GM19193 (cell line): ENCODE results near the gene PLEKHA7.

Experiments used
- POLR2A ChIP-seq: IDR thresholded peaks from 4 replicates; pipeline ENCODE4 v1.6.1; 2011; ENCODE audit not compliant: insufficient read depth, insufficient read length; ENCODE audit errors: extremely low read depth

PLEKHA7 gene

DNA sequence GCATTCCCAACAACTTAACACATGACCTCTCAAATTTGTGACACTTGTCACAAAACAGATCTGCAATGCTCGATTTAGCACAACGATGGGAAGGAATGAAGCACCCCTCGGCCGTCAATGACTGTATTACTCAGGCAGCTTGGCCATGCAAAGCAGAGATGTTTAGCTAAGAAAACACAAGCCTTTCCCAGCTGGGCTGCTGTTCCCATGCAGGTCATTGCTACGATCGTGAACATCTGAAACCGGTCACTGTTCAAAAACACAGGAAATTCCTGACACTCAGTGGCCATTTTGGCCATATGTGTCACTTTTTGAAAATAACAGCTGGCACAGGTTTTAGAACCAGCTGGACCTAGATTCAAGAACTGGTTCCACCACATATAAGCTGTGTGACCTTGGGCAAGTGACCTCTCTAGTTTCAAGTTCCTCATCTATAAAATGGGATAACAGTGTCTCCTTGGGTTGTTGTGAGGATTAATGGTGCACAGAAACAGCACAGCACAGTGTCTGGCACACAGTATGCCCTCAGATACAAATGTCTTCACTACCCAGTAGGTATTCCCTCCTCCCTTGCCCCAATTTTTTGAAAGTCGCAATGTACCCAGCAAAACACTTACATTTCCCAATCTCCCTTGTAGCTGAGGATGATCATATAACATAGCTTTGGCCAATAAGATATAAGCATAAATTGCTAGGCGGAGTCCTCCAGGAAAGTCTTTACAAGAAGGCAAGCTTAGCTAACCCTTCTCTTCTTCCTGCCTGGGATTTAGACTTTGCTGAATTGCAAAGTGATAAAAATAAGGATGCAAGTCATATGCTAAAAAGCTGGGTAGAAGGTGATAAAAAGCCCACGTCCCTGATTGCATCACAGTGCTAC, 182.7 kb downstream of the PLEKHA7 start:
- TF ChIP-seq POLR2A = no peak

GRCh38 chr11:16827139-16827538, 187.1 kb downstream of the PLEKHA7 start:
- no peak for TF ChIP-seq POLR2A

DNA sequence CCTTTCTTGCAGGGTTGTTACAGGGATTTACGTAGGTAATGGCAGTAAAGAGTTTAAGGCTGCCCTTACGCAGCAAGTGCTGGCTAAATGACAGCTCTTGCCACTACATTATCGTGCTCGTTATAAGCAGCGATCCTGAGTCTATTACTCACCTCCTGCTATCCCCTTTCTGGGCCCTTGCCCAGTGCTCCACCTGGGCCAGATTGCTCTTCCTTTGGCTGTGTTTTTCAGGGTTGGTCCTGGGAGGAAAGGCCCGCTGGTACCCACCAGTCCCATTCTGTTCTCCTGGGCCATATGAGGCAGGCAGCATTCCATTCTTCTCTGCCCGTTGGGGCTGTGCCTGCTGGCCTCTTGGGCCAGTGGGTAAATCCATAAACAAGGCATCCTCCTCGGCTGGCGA, 188.2 kb downstream of the PLEKHA7 start:
- no peak for TF ChIP-seq POLR2A

DNA sequence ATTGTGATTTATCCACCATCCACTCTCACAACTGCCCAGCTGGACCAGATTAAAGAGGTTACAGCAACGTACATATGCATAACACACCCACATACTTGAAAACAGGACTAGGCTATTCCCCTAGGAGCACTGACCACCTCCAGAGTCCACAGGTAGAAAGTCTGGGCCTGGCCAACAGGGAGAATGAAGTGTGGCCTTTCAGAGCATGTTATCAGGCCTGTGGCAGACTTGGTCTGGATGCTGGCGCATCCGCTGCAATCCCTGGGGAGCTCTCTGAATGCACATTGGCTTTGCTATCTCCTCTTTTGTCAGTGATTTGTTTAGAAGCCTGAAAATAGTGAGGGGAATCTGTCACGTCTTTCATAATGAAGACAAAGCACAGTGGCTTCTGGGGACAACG, 189.1 kb downstream of the PLEKHA7 start:
- no peak for TF ChIP-seq POLR2A

DNA sequence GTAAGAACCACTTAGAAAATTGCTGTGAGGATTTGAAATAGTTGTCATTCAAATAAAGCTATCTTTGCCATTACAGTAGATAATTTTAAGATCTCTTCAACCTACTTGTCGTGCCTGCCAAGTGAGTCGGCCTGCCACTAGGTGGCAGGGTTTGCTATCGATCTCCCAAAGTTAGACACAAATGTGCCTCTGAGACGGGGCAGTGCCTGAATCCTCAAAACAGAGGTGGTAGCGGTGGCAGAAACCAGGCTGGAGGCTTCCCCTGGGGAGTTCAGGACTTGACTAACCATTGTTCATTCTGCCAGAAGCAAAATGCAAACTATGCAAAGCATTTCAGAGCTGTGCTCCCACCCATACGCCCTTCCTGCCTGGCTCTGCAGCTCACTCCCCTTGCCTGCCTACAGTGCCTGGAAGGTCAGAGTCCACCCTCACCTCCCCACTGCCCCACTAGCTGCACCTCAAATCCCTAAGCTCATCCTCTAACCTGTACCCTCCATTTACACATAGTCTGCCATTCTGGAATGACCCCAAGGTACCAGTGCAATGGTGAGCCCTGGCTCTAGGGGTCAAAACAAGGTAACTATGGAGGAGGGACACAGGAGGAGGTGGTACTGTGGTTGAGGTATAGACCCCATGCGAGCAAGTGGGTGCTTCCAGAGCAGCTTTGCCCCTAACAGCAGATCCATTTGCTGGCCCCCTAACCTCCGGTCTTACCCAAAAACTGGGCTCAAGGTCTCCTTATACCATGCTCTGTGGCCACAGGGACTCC, 193.7 kb downstream of the PLEKHA7 start:
- no peak for TF ChIP-seq POLR2A

DNA sequence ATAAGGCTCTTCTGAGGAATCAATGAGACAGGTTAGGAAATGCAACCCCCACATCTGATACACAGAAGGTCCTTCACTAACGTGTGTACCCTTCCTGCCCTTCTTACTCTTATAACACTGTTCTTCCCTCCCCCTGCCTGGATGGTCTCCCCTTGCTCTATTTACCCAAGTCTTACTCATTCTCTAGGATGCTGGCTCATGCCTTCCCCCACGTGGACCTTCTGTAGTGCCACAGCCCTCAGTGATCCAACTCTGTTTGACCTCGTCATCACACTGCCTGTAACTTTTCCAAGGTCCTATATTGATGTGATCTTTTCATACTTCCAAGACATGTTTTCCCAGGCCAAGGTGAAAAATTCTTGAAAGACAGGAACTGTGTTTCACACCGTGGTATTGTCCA, 195.9 kb downstream of the PLEKHA7 start:
- no peak for TF ChIP-seq POLR2A

- TF ChIP-seq POLR2A = no peak
Measured at GRCh38 chr11:16817351-16817750, 196.9 kb downstream of the PLEKHA7 start.

GRCh38 chr11:16816358-16817270, 197.6 kb downstream of the PLEKHA7 start:
- TF ChIP-seq POLR2A = no peak

- TF ChIP-seq POLR2A = no peak
Measured at GRCh38 chr11:16815047-16815767, 199.0 kb downstream of the PLEKHA7 start.

- TF ChIP-seq POLR2A = no peak
Measured at GRCh38 chr11:16814410-16815046, 199.7 kb downstream of the PLEKHA7 start.

DNA sequence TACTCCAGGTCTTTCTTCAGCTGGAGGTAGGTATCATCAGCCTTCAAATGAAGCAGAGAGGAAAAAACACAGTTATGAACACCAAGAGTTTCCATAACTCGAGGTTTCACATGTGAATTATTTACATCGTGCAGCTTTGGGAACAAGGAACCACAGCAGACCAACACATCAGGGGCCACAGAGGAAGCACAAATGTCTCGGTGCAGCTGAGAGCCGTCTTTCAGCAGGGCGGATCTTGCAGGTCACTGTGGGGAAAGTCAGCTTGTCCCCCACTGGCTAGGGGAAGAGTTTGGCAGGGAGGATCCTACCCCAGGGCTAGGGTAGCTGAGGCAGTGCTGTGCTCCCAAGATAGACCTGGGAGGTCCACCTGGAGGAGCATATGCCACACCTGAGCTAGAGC, 201.1 kb downstream of the PLEKHA7 start:
- no peak for TF ChIP-seq POLR2A

DNA sequence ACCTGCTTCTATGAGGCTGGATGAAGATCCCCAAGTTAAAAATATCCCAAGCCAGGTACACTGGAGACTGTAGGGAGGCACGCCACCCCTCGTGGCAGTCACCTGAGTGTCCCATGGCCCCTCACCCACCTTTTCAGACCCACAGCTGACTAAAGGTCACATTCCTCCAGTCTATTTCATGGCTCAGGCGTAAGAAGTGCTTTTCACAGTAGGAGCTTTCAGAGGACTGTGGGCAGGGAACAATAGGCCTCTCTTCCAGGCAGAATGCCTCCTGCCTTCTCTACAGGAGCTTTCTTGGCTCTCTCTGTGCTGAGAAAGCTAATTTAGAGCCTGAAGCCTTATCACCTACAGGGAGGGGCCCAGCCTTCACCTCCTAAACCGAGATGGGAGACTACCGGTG, 201.9 kb downstream of the PLEKHA7 start:
- no peak for TF ChIP-seq POLR2A

DNA sequence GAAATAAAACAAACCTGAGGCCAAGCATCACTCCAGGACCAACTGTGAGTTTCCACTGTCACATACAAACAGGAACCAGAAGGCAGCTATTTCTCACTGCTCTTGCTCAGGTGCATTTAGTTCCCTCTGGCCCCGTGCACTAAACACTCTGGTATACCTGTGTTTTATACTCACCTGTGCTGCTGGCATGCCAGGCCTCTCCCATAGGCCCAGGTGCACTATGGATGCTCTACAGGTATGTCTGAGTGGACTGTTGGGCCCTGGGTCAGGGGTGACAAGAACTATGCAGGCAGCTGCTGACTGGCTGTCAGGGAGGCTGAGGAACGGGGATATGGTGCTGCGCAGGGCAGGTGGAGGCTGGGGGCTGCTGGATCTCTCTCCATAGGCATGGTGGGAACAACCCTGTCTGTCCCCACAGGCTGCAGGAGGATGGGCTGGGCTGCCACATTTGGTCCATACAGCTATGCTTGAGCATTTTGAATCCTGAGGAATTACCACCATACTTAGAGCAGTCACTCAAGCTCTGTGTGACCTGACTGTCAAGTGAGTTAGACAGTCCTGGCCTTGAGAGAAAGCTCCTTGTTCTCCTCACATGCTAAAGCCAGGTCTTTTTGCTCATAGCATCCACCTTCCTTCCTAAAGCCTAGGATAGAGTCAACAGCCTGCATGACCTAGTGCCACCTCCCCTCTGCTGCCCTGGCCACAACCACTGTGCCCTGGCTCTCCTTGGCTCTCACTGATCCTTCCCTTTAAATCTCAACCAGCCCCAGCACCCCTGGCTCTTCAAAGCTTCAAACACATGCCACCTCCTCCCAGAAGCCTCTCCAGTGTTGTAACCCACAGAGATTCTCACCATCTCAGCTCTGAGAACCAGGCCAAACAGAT, 202.8 kb downstream of the PLEKHA7 start:
- TF ChIP-seq POLR2A = no peak
